ENCODE data around the gene DPEP3. TPM values are rescaled to one million over a fixed set of nuclear protein-coding genes. Genes with fewer than 3 reads are reported as not detected.

Gene DPEP3
- total RNA-seq, 1 donor from 2014 or later = not detected

DNA sequence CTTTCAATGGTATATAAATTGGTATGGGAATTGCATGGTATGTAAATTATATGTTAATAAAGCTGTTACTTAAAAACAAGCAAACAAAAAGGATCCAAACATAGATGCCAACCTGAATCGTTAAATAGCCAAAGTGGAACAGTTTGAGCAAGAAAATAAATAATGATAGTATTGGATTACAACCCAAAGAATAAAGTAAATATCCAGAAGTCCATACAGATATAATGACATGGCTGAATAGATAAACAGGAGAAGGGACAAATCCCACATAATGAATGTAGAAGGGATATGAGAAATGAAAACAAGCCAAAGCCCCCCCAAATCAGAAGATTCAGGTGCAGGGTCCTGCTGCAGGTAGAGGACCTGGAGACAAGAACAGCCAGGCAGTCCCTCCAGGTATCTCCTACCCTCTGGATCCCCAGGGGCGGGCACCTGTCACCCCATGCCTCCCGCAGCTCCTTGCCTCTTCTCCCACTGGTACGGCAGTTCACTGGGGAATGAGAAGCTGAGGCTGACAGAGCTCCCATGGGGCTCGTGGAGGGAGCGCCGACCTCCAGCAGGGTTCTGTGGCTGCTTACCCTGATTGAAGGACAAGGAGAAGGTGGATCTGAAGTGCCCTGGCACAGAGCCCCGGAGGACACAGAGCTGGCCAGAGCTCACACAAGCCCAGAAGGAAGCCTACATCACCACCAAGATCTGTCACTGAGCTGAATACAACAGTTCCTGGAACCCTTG, 26.5 kb downstream of the DPEP3 start:
- TF ChIP-seq, protein P1, sequence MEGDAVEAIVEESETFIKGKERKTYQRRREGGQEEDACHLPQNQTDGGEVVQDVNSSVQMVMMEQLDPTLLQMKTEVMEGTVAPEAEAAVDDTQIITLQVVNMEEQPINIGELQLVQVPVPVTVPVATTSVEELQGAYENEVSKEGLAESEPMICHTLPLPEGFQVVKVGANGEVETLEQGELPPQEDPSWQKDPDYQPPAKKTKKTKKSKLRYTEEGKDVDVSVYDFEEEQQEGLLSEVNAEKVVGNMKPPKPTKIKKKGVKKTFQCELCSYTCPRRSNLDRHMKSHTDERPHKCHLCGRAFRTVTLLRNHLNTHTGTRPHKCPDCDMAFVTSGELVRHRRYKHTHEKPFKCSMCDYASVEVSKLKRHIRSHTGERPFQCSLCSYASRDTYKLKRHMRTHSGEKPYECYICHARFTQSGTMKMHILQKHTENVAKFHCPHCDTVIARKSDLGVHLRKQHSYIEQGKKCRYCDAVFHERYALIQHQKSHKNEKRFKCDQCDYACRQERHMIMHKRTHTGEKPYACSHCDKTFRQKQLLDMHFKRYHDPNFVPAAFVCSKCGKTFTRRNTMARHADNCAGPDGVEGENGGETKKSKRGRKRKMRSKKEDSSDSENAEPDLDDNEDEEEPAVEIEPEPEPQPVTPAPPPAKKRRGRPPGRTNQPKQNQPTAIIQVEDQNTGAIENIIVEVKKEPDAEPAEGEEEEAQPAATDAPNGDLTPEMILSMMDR (IDR thresholded peaks at IDR 0.05; ENCODE audit: unreplicated experiment) = no peak
- peaks cover 27% of the 10 kb centered on the region for H3K36me3 Mint-ChIP-seq
- no peaks in the 10 kb centered on the region for H3K4me1 Mint-ChIP-seq
- no peak for DNase-seq (ENCODE audit: low spot score in 2 of 2, unreplicated experiment in 2 of 2)
- no peaks in the 10 kb centered on the region for H3K27me3 Mint-ChIP-seq (ENCODE audit: low read depth)
- no peak overlapping the region for H3K4me3 Mint-ChIP-seq
- H3K9me3 Mint-ChIP-seq = no peaks in the 10 kb centered on the region
- no peak overlapping the region for H3K27ac Mint-ChIP-seq

GRCh38 chr16:67951485-67951884, 28.8 kb downstream of the DPEP3 start:
- DNase-seq (ENCODE audit: low spot score in 2 of 2, unreplicated experiment in 2 of 2) = no peak
- no peak overlapping the region for H3K27ac Mint-ChIP-seq
- TF ChIP-seq, protein P1 (IDR thresholded peaks at IDR 0.05; ENCODE audit: unreplicated experiment) = no peak
- no peaks in the 10 kb centered on the region for H3K27me3 Mint-ChIP-seq (ENCODE audit: low read depth)
- no peaks in the 10 kb centered on the region for H3K9me3 Mint-ChIP-seq
- no peak overlapping the region for H3K4me3 Mint-ChIP-seq
- H3K36me3 Mint-ChIP-seq = peaks cover 20% of the 10 kb centered on the region
- H3K4me1 Mint-ChIP-seq = no peaks in the 10 kb centered on the region

GRCh38 chr16:67950335-67950843, 29.9 kb downstream of the DPEP3 start:
- H3K4me1 Mint-ChIP-seq = no peaks in the 10 kb centered on the region
- H3K27me3 Mint-ChIP-seq (ENCODE audit: low read depth) = no peaks in the 10 kb centered on the region
- peaks cover 24% of the 10 kb centered on the region for H3K36me3 Mint-ChIP-seq

GRCh38 chr16:67949645-67950044, 30.7 kb downstream of the DPEP3 start:
- Mint-ChIP-seq H3K27ac (no peak overlapping the region), H3K4me1 (no peaks in the 10 kb centered on the region), H3K36me3 (peaks cover 19% of the 10 kb centered on the region), H3K27me3 (ENCODE audit: low read depth) (no peaks in the 10 kb centered on the region), H3K9me3 (no peaks in the 10 kb centered on the region), H3K4me3 (no peak overlapping the region)
- TF ChIP-seq, protein P1 (IDR thresholded peaks at IDR 0.05; ENCODE audit: unreplicated experiment) = no peak
- DNase-seq (ENCODE audit: low spot score in 2 of 2, unreplicated experiment in 2 of 2) = no peak

More at GRCh38 chr16:67950335-67950843, 29.9 kb downstream of the DPEP3 start:
- DNase-seq (ENCODE audit: low spot score in 2 of 2, unreplicated experiment in 2 of 2) = no peak
- TF ChIP-seq, protein P1 (IDR thresholded peaks at IDR 0.05; ENCODE audit: unreplicated experiment) = no peak
- Mint-ChIP-seq H3K27ac (no peak overlapping the region), H3K4me3 (no peak overlapping the region), H3K9me3 (no peaks in the 10 kb centered on the region)

DNA sequence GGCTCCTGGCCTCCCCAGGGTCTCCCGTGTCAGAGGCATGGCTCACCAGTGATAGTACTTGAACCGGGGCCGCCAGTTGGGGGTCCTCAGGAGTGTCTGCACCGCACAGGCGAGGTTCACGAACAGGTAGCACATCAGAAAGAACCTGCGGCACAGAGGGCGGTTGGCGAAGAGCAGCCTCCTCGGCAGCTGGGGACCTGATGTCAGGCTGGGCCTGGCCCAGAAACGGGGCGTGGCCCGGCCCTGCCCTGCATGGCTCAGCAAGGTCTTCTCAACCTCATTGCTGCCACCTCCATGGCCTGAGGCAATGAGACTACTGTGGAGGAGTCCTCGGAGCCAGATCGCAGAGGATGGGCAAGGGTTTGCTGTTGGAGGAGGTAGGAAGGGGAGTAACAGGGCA, 32.3 kb downstream of the DPEP3 start:
- Mint-ChIP-seq H3K4me3 (no peak overlapping the region), H3K27ac (no peak overlapping the region), H3K27me3 (ENCODE audit: low read depth) (no peaks in the 10 kb centered on the region), H3K4me1 (no peaks in the 10 kb centered on the region), H3K36me3 (peaks cover 14% of the 10 kb centered on the region), H3K9me3 (no peaks in the 10 kb centered on the region)
- DNase-seq (ENCODE audit: low spot score in 2 of 2, unreplicated experiment in 2 of 2) = no peak
- TF ChIP-seq, protein P1 (IDR thresholded peaks at IDR 0.05; ENCODE audit: unreplicated experiment) = no peak
